ENCODE measurements around the gene NUDT22.

Gene NUDT22

DNA sequence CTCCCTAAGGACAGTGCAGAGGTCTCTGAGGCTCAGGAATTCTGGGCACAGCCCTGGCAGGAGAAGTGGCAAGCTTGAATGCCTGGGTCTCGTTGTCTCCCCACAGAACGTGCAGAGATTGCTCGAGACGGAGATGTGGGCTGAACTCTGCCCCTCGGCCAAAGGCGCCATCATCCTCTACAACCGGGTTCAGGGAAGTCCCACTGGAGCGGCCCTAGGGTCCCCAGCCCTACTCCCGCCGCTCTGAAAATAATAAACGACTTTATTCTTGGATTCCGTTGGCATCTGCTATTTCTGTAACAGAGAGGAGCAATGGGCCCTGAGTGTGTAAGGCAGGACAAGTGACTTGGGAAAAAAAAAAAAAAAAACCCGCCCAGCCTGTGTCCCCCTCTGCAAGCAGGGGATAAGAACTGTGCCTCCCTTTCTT, 3.7 kb downstream of the NUDT22 start:
- DNase-seq, result no peak

DNA sequence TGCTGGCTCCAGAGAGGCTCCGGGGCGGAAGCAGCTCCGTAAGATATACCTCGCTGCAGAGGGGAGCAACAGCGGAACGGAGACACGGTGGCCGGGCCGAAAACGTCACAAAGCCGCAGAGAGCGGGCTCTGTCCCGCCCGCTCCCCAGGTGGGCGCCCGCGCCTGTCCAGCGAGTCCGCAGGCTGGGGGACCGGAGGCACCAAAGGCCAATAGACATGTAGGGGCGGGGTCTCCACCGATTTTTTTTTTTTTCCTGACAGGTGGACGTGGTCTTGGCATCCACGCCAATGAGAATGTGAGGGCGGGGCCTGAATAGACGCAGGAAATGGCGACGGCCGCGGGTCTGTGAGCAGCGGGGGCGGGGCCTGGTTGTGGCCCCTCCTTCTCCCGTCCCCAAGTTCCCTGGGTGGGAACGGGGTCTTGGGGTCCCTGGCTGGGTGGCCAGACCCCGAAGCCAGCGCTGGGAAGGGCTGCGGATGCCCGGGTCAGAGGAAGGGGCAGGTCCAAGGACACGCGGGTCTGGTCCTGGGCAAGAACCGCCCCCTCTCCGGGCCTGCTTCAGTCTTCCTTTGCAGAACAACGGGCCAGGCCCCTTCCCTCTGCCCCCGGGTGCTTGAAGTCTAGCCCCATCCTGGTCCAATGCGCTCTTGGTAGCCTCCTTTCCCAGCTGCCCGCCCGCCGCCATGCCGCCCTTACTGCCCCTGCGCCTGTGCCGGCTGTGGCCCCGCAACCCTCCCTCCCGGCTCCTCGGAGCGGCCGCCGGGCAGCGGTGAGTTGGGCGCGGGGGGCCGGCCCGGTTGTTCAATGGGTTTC, 4.3 kb downstream of the NUDT22 start, which contains the start of gene DNAJC4:
Gene DNAJC4 (plus strand): TSS at position 378 of the 814 bp plus-strand sequence. CDS start 307 bp downstream, at position 685.
- peak; percentile 86 for DNase-seq

DNA sequence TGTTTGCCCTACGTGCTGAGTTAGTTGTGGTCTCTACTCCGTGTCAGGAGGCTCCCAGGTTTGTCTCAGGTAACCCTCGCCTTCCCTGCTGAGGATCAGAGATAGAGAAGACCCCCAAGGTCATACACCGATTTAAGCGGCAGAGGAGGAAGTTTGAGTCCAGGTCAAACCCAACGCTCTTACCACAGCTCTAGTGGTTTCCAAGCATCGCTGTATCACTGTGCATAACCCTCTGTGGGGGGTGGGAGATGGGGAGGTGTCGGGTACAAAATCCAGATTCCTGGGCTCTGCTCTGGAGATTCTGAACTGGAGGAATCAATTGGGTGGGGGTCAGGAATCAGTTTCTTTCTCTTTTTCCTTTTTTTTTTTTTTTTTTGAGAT, 4.9 kb downstream of the NUDT22 start:
- no peak for DNase-seq

DNA sequence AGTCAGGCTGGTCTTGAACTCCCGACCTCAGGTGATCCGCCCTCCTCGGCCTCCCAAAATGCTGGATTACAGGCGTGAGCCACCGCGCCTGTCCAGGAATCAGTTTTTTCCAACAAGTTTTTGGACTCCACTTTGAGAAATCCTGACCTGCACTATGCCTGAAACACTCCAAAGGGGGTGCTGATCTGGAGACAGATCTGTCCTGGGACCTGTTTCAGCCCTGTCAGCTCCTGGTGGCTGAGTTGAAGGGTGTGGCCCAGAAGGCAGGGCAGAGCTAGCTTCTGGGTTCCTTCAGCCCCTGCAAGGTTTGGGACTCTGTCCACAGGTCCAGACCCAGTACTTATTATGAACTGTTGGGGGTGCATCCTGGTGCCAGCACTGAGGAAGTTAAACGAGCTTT, 5.5 kb downstream of the NUDT22 start:
- DNase-seq, result no peak

DNA sequence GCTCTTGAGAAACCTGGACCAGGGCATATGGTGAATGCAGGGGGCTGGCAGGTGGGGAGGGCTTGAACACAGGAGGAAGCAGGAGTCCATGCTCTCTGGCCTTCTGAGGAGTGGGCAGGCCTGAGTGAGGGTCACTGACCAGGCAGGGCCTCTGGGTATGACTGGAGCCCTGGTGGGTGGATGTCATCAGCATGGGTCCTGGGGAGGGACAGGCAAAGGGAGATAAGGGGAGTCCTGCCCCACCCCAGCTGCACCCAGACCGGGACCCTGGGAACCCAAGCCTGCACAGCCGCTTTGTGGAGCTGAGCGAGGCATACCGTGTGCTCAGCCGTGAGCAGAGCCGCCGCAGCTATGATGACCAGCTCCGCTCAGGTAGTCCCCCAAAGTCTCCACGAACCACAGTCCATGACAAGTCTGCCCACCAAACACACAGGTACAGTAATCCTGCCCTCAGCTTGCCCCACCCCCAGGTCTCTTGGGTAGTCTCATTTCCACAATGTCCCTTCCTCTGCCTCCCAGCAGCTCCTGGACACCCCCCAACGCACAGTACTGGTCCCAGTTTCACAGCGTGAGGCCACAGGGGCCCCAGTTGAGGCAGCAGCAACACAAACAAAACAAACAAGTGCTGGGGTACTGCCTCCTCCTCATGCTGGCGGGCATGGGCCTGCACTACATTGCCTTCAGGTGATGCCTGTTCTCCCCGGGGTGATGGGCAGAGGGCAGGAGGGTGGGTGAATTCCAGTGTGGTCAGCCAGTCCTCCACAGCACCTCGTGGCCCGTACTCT, 6.3 kb downstream of the NUDT22 start:
- no peak for DNase-seq

DNA sequence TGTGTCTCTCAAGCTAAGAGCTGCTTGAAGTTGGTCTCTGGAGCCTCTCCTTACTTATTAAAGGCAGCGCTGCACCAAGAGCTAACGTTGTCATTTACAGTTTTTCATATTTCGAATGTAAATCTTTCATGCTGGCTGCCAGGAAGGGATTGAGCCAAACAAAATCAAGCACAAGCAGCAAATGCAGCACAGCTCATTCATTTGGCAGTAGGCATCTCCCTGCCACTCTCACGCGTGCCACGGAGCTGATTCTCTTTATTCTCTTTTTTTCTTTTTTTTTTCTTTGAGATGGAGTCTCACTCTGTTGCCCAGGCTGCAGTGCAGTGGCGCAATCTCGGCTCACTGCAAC, 6.9 kb downstream of the NUDT22 start:
- no peak for DNase-seq

DNA sequence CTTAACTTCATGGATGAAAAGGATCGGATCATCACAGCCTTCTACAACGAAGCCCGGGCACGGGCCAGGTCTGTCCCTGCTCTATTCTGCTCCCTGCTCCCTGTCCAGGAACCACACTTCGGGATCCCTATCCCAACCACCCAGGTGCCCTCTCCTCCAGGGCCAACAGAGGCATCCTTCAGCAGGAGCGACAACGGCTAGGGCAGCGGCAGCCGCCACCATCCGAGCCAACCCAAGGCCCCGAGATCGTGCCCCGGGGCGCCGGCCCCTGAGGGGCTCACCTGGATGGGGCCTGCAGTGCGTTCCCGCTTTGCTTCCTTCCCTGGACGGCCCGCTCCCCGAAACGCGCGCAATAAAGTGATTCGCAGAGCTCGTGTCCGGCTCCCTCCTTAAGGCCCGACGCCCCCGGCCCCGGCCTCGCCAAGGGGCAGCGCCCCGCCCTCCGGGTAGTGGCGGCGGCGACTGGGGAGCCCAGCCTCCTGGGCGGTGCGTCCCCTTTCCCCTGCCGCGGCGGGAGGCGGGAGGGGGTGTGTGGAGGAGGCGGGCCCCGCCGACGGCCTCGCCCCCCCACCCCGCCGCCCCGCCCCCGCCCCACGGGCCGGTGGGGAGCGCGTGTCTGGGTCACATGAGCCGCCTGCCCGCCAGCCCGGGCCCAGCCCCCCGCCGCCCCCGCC, 8.0 kb downstream of the NUDT22 start, which contains the start of gene VEGFB:
Gene VEGFB (plus strand): TSS at position 672 of the 674 bp plus-strand sequence. CDS start 250 bp downstream, outside the sequence.
- peak; percentile 74 for DNase-seq

DNA sequence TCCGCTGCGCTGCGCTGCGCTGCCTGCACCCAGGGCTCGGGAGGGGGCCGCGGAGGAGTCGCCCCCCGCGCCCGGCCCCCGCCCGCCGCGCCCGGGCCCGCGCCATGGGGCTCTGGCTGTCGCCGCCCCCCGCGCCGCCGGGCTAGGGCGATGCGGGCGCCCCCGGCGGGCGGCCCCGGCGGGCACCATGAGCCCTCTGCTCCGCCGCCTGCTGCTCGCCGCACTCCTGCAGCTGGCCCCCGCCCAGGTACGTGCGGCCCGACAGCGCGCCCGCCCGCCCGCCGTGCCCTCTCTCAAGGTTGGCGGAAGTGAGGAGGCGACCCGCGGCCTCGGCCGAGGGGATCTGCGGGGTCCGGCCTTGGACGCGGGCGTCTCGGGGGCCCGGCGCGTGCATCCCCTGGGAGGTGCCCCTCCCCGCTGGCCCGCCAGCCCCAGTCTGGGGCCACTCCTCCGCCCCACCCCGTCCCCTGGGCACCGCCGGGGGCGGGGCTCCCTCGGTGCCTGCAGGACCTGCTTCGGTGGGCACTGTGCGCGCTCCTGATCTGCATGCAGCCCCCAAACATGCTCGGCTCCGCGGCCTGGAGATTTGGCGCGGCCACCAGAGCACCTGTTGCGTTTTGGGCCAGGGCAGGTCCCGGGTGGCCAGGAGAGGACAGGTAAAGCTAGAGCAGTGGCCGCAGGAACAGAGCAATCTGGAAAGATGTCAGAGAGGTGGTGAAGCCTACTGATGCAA, 8.7 kb downstream of the NUDT22 start:
- DNase-seq, result peak; percentile 51

DNA sequence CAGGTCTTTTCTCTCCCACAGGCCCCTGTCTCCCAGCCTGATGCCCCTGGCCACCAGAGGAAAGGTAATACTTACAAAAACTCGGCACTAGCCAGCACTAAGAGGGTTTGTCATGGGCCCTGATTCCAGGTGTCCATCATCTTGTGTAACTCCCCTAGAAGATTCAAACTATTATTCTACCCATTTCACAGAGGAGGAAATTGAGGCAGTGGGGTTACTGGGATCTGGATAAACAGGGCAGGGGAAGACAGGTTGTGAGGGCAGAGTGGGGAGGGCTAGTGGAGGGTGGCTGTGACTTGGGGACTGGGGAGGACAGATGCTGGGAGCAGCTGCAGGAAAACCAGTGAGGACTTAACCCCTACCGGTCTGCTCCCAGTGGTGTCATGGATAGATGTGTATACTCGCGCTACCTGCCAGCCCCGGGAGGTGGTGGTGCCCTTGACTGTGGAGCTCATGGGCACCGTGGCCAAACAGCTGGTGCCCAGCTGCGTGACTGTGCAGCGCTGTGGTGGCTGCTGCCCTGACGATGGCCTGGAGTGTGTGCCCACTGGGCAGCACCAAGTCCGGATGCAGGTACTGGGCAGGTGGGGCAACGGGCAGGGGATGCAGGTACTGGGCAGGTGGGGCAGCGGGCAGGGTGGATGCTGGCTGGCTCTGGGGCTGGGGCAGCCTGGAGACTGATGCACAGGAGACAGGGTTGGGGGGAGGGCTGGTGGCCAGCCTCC, 9.5 kb downstream of the NUDT22 start:
- no peak for DNase-seq

DNA sequence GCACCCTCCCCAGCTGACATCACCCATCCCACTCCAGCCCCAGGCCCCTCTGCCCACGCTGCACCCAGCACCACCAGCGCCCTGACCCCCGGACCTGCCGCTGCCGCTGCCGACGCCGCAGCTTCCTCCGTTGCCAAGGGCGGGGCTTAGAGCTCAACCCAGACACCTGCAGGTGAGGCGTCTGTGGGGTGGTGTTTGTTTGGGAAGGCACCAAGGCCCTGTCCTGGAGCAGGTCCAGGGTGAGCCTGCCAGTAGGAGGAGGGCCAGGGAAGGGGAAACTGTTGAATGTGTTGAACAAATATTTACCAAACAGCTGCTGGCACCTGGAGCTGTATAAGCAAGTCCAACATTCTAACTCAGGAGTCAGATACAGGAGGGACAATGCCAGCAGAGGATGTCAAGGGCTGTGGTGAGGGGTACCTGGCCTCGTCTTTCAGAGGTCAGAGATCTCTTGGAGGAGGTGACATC, 11.4 kb downstream of the NUDT22 start:
- no peak for DNase-seq

DNA sequence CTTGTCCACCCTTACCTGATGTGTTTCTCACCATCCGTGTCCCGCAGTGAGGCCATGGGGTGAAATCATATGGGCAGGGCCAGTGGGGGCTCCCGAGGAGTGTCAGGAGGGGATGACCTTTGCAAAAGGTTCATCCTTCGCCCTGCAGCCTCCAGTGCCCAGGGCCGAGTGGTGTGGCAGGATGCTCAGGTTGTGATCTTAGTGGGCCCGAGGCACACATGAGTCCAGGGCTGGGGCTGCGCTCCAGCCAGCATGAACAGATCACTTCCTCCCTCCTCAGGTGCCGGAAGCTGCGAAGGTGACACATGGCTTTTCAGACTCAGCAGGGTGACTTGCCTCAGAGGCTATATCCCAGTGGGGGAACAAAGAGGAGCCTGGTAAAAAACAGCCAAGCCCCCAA, 12.0 kb downstream of the NUDT22 start:
- DNase-seq, result no peak

DNA sequence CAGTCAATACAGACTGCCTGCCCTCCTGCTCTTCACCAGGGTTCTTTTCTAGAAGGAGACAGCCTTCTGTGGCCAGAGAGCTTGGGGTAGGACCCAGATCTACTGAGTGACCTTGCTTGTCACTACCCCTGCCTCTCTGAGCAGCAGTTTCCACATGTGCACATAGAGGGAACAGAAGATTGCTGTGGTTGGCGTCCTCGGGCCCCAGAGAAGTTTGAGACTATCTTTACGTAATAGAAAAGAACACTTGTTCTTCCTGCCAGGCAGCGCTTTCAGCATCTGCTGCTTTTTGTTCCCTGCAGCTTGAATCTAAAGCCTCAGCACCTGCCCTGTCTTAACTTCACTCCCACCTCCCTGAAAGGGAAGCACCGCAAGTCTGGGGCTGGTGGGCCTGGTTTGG, 12.9 kb downstream of the NUDT22 start:
- DNase-seq, result no peak

DNA sequence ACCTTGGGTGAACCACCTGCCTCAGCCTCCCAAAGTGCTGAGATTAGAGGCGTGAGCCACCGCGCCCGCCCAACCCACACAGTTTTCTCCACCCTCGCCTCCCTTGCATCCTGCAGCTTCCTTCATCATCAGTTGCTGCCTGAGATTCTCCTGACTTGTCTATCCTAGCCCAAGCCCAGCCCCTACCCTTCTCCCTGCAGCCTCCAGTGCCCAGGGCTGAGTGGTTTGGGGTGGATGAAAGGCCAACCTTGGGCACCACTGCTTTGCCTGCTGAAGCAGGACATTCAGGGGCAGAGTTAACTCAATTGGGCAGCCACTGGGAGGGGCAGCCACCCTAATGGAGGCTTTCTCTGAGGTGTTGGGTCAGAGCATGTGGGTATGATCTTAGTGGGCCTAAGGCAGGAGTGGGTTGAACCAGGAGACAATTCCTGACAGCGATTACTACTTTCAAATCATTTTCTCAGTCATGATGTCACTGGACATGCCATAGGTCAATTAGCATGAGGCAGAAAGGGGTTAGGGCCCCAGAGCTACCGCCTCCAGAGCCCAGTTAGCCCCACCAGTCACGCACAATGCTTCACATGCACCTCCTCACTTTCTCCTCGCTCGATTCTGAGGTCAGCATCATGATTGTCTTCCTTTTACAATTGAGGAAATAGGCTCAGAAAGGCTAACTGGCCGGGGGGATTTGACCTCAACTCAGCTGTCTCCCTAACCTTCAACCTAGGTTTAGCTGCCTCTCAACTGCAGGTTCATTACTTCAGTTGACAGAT, 13.8 kb downstream of the NUDT22 start:
- no peak for DNase-seq

DNA sequence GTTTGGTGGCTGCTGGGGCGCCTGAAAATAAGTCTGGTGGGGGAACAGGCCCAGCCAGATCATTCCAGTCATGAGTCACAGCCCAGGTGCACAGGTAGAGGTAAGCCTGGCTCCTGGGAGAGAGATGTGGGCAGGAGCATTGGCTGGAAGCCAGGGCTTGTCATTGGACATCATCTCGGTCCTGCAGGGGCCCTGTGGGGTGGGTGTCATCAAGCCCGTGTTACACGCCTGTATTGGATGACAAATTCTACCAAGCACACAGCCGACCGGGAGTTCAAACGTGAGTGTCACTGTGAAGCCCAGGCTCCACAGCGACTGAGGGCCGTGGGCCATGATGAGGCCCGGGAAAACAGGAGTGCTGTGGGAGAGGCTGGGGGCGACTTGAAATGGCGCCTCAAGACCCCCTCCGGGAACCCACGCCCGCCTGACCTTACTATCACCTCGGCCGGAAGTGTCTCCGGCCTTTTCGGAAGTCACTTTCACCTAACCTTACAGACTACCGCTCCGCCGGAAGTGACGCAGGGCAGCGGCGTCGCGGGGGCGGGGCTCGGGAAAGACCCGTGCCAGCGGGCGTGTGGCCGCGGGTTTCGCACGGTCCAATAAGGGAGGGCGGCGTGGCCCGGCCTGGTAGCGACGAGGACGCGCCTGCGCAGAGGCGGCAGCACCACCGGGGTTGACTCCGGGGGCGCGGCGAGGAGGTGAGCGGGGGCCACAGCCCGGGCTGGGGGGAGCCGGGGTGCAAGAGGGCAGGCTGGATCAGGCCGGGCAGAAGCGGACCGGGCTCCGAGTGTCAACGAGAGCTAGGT, 14.6 kb downstream of the NUDT22 start, which contains the start of gene FKBP2:
Gene FKBP2 (plus strand): TSS at position 661 of the 806 bp plus-strand sequence. CDS start 1,293 bp downstream, outside the sequence.
- DNase-seq, result peak; percentile 96

DNA sequence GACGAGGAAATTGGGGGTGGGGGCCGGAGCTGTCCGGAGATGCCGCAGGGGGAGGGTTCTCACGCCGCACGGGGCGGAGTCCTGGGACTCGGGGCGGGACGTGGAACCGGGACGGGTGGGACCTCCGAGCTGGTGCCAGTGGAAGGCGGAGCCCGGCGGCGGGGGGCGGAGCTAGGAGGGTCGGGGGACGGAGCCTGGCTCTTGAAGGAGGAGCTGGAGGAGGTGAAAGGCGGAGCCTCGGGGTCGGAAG, 15.1 kb downstream of the NUDT22 start:
- peak; percentile 100 for DNase-seq

DNA sequence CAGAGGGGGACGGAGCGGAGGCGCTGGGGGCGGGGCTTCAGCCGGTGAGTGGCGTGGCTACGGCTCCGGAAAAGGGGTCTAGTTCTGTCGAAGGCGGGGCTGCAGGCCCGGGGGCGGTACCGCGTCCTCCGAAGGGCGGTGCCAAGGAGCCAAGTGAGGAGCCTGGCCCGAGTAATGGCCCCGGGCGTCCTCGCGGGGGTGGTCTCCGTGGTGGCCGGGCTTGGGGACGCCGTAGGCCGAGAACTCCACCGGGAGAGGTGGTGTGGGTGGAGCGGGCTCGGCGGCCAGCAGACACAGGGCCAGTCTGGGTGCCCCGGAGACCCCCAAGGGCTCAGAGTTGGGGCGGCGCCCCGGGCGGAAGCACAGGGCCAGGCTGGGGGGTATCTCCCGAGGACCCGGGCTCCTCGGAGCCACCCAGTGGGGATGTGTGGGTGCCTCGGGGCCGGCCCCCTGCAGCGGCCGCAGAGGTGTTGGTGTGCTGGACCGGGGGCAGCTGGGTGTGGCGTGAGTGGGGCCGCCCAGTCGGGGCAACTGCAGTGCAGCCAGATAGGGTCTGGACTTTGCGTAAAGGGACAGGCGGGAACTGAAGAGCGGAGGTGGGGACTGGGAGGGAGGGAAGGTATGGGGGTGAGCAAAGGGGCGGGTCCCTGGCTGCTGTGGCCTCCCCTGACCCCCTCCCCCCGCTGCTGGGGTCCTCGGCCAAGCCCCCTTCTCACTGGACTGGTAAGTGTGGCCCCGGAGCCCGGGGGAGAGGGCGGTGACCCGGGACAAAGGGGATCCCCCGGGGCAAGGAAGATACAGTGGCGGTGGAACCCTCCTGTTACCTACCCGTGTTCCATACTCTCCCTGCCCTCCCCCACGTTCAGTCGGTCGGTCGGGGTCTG, 15.7 kb downstream of the NUDT22 start:
- no peak for DNase-seq

DNA sequence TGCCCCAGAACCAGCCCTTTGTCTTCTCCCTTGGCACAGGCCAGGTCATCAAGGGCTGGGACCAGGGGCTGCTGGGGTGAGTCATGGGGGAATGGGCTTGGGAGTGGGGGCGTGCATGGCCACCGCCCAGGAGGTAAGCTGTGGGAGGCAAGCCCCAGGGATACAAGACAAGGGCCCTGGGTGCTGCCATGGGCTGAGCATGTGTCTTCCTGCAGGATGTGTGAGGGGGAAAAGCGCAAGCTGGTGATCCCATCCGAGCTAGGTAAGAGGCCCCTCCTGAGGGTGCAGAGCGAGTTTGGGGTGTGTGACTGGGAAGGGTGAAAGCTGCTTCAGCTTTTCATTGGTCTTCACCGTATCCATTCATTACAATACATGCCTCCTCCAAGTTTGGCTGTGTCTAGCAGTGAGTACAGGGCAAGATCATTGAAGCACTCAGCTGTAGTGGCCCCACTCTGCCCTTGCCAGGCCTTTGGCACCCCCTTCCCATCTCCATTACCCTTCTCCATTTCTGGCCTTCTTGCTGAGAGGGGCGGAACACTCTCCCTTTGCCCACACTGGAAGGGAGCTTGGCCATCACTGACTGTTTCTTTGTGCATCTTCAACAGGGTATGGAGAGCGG, 17.3 kb downstream of the NUDT22 start:
- no peak for DNase-seq

DNA sequence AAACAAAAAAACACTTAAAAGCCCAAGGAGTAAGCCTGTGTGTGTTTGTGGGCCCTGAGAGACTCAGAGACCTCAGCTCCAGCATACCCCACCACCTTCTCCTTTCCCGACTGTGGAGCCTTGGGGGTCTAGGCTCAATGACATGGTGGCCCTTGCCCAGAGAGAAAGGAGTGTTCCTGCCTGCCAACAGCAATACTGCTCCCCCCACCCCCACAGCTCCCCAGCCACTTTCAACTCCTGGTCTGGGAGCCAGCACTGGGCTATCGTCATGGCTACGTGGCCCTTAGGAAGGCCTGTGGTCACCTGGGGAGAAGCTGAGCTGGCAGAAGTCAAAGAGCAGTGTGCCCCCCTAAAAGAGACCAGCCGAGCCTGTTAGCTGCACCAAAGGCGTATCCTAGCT, 18.0 kb downstream of the NUDT22 start:
- DNase-seq, result no peak

DNA sequence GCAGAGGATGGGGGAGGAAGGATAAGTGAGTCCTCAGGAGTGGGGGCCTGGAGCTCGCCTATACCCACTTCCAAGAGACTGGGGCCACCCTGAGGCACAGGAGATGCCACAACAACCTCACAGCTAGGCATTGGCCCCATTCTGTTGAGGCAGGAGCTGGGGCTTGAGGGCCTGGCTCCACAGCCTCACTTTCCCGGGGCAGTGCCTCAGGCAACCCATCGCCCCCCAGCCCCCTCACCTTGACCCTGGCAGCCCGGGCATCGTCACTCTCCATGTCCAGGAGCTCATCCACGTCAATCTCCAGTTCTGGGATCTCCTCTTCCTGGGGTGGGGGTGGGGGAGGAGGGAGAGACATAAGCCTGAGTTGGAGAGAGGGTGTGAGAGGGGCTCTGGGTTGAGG, 18.9 kb downstream of the NUDT22 start:
- DNase-seq, result no peak
